ENCODE results near the gene ZNF205. TPM values are rescaled to one million over a fixed set of nuclear protein-coding genes. Genes with fewer than 3 reads are reported as not detected.

Gene ZNF205
- total RNA-seq, 1 donor from 2014 or later, result 25.1 TPM

DNA sequence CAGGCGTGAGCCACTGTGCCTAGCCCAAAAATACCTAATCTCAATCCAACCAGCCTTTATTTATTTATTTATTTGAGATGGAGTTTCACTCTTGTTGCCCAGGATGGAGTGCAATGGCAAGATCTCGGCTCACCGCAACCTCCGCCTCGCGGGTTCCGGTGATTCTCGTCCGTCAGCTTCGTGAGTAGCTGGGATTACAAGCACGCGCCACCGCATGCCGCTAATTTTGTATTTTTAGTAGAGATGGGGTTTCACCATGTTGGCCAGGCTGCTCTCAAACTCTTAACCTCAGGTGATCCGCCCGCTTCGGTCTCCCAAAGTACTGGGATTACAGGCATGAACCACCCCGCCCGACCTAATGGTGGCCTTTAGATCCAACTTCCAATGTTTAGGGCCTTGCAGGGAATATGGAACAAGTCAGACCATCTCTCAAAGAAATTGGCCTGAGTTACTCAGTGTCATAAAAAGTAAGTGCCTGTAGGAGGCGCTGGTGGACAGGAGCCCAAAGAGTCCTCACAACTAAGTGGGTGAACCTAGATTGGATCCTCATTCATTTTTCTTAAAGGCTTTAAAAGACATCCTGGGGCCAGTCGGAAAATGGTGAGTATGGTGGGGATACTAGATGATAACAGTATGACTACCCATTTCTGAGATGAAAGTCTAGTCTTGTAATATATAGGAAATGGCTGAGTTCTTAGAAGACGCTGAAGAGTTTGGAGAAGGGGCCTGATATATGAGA is 17.9 kb upstream of the ZNF205 start:
- TF ChIP-seq, protein P1, sequence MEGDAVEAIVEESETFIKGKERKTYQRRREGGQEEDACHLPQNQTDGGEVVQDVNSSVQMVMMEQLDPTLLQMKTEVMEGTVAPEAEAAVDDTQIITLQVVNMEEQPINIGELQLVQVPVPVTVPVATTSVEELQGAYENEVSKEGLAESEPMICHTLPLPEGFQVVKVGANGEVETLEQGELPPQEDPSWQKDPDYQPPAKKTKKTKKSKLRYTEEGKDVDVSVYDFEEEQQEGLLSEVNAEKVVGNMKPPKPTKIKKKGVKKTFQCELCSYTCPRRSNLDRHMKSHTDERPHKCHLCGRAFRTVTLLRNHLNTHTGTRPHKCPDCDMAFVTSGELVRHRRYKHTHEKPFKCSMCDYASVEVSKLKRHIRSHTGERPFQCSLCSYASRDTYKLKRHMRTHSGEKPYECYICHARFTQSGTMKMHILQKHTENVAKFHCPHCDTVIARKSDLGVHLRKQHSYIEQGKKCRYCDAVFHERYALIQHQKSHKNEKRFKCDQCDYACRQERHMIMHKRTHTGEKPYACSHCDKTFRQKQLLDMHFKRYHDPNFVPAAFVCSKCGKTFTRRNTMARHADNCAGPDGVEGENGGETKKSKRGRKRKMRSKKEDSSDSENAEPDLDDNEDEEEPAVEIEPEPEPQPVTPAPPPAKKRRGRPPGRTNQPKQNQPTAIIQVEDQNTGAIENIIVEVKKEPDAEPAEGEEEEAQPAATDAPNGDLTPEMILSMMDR (IDR thresholded peaks at IDR 0.05; ENCODE audit: insufficient read depth, low read length, poor library complexity, severe bottlenecking), result peak; percentile 51
- peaks cover 26% of the 10 kb centered on the region for H3K27me3 ChIP-seq (ENCODE audit: control insufficient read depth, insufficient read depth, low read length)
- DNase-seq (ENCODE audit: low read depth), result no peak
- no peaks in the 10 kb centered on the region for H3K36me3 ChIP-seq (ENCODE audit: control insufficient read depth, insufficient read depth, low read length)
- no peak overlapping the region for H3K4me3 ChIP-seq (ENCODE audit: low read depth, low read length)

DNA sequence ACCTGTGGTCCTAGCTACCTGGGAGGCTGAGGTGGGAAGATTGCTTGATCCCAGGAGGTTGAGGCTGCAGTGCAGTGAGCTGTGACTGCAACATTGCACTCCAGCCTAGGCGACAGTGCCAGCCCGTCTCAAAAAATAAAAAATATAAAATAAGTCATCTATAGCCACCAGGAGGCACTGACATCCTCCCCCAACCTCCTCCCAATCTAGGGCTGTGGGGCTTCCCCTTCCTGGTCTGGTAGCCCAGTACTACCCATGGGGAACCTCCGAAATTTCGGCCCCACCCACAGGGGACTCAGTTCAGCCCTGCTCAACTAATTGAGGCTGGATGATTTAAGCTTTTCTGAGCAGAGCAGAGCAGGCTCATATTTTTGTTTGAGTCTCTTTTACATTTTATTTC is 16.5 kb upstream of the ZNF205 start:
- no peak overlapping the region for H3K4me3 ChIP-seq (ENCODE audit: low read depth, low read length)
- TF ChIP-seq, protein P1 (IDR thresholded peaks at IDR 0.05; ENCODE audit: insufficient read depth, low read length, poor library complexity, severe bottlenecking), result peak; percentile 15
- DNase-seq (ENCODE audit: low read depth), result no peak
- H3K36me3 ChIP-seq (ENCODE audit: control insufficient read depth, insufficient read depth, low read length), result no peaks in the 10 kb centered on the region
- peaks cover 29% of the 10 kb centered on the region for H3K27me3 ChIP-seq (ENCODE audit: control insufficient read depth, insufficient read depth, low read length)

DNA sequence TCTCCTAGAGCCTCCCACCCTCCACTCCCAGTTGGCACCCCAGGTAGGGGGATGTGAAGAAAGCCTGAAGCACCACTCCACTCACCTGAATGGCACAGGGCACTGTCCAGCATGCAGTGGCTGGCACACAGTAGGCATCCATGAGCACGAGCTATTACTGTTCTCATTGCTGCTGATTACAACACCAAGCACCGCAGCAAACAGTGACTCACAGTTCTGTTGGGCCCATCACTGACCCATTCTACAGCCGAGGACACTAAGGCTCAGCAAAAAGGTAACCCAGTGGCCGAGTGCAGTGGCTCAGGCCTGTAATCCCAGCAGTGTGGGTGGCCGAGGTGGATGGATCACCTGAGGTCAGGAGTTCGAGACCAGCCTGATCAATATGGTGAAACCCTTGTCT is 16.0 kb upstream of the ZNF205 start:
- TF ChIP-seq, protein P1 (IDR thresholded peaks at IDR 0.05; ENCODE audit: insufficient read depth, low read length, poor library complexity, severe bottlenecking), result no peak
- H3K36me3 ChIP-seq (ENCODE audit: control insufficient read depth, insufficient read depth, low read length), result no peaks in the 10 kb centered on the region
- H3K4me3 ChIP-seq (ENCODE audit: low read depth, low read length), result no peak overlapping the region
- no peak for DNase-seq (ENCODE audit: low read depth)
- peaks cover 29% of the 10 kb centered on the region for H3K27me3 ChIP-seq (ENCODE audit: control insufficient read depth, insufficient read depth, low read length)

DNA sequence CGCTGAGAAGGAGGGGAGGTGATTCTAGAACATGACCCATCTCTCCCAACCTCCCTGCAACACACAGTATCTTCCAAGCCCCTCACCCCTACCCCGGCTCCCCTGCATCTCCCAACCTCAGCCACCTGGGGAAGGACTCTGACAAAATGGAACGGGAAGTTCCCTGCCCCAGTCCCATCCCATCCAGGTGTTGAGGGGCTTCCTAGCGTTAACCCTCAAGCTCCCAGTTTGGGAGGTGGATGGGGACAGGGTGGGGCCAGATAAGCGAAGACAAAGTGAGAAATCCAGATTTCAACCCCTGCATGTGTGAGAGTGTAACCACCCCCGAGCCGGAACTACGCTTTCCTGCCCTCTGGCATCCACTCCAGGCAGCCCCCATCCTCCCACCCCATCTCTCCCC is 15.1 kb upstream of the ZNF205 start:
- H3K4me3 ChIP-seq (ENCODE audit: low read depth, low read length), result no peak overlapping the region
- no peaks in the 10 kb centered on the region for H3K36me3 ChIP-seq (ENCODE audit: control insufficient read depth, insufficient read depth, low read length)
- peaks cover 22% of the 10 kb centered on the region for H3K27me3 ChIP-seq (ENCODE audit: control insufficient read depth, insufficient read depth, low read length)
- TF ChIP-seq, protein P1 (IDR thresholded peaks at IDR 0.05; ENCODE audit: insufficient read depth, low read length, poor library complexity, severe bottlenecking), result no peak
- DNase-seq (ENCODE audit: low read depth), result no peak

DNA sequence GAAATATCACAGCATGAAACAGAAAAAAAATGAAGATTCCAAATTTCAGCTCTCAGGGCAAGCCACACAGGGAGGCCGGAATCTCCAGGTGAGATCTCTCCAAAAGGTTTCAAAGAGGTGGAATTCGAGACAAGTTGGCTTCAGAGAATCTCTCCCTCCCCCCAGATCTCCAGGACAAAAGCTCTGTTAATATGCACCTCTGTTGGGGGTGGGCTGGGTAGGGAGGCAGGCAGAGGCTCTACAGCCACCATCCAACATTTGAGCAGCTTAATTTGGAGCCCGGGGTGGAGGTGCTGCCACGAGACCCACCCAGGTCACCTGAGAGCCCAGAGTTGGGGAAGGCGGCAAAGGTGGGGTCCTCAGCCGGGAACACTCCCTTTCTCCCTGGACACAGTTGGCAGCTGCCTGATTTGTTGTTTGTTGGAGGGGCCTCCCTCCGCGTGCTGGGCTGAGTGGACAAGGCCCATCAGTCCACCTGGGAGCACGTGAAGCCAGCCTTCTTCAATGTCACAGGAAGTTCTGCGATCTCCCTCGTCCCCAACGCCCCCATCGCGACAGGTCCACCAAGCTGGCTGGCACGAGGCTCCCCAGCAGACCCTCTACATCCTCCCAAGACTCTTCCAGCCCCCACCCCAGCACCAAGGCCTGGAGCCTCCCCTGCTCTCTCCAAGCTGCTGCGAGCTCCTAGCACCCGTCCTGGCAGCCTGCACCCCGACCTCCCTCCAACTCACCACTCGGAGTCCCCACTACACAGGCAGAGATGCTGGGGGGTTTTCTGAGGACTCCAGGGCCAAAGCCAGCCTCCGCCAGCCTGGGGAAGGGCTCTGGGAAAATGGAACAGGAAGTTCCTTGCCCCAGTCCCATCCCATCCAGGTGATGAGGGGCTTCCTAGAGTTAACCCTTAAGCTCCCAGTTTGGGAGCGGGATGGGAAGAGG is 13.7 kb upstream of the ZNF205 start, which contains the start of gene ZSCAN10:
TSS of gene ZSCAN10 (minus strand) at position 836 of the 936 bp plus-strand sequence. CDS start 6,357 bp downstream, outside the sequence.
- Histone ChIP-seq H3K36me3 (ENCODE audit: control insufficient read depth, insufficient read depth, low read length) (no peaks in the 10 kb centered on the region), H3K4me3 (ENCODE audit: low read depth, low read length) (no peak within 1 kb of the TSS), H3K27me3 (ENCODE audit: control insufficient read depth, insufficient read depth, low read length) (peaks cover 12% of the 10 kb centered on the region)
- TF ChIP-seq, protein P1 (IDR thresholded peaks at IDR 0.05; ENCODE audit: insufficient read depth, low read length, poor library complexity, severe bottlenecking), result no peak
- DNase-seq (ENCODE audit: low read depth), result no peak

Measured in kidney epithelial cell (primary cell).